HG03571 (cell line): ENCODE measurements around the gene RBKS.
"Not testable (repeated sequence)": the region's sequence is repeated elsewhere in the genome, so short reads cannot be mapped to it uniquely, and the experiment has no call there.

Source experiments
- ATAC-seq: cut with Tn5 transposase; IDR thresholded peaks from one replicate; pipeline ENCODE4 v1.9.1; 2021; ENCODE audit not compliant: unreplicated experiment

The RBKS gene

GRCh38 chr2:27907547-27907946 is 17.4 kb upstream of the RBKS start:
- no peak for ATAC-seq

DNA sequence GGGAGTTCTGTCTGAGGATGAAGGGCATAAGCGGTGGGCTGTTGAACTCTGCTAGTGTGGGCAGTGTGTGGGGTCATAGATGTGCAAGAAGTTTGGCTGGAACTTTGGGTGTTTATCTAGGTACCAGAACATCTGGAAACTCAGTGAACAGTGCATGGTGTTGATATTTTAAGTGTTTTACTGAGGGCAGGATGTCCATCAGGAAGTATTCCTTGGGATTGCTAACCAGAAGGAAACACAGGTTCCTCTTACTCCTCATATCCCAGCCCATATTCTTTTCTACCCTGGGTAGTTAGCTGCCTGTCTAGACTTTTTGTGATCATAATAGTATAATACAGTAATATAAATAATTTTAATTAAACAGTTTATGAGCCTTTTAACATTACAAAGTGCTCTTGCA is 15.9 kb upstream of the RBKS start:
- ATAC-seq: no peak

- ATAC-seq: no peak
Observed at GRCh38 chr2:27904405-27904665, 14.1 kb upstream of the RBKS start.

DNA sequence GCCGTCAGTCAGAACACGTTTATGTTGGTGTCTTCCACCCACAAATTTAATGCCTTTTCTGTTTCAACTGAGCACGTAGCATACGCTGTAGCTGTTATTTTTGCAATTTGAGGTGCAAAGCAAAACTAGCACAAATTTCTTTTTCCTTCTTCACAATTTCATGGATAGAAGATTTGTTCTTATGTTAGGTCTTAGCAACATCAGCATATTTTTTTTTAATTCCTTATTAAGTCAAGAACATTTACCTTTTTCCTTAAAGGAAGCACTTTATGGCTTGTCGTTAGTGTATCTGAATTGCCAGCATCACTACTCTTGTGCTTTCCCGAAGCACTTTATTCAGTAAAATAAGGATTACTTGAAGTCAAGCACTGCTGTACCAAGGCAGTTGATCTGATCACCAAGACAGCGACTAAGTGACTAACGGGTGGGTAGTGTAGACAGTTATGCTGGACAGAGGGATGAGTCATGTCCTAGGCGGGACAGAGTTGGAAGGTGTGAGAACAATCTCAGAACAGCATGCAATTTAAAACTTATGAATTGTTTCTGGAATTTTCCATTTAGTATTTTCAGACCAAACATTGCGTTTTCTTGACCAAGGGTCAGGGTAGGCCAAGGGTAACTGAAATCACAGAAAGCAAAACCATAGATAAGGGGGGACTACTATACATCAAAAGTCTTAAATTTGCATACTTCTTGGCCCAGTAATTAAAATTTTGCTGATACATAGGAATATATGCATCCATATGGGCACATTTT is 13.6 kb upstream of the RBKS start:
- no peak for ATAC-seq

GRCh38 chr2:27903018-27903417 is 12.8 kb upstream of the RBKS start:
- ATAC-seq: no peak

DNA sequence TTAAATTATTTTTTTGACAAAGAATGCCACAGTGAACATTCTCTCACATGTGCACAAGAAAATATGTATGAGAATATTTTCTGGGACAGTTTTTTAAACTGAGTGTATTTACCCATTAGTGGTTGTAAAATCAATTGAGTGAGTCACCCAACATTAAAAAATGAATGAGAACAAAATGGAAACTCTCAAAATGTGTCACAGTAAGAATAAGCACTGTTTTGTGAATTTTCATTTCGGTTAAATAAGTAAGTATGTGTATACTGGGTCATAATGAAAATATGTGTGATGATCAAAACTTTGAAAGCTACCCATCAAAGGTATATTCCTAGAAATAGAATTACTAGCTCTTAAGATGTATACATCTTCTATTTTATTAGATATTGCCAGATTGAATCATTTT is 11.9 kb upstream of the RBKS start:
- ATAC-seq: no peak

DNA sequence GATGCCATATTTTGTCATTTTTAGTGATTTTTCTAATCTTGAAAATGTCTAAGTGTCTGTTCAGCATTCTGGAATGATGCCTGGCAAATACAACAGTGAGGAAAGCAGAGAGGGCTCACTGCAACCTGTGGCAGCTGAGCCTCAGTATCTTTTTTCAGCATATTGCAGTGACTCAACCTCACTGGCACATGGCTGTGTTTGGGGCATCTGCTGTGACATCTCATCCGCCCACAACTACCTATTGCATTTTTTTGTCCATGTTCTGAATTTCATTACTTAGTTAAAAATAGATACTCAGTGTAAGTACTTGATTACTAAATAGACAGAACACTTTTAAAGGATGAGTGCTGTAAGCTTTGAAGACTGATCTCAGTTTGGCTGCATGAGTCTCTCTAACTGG is 11.0 kb upstream of the RBKS start:
- no peak for ATAC-seq

- ATAC-seq: no peak
Observed at GRCh38 chr2:27897717-27898116, 7.5 kb upstream of the RBKS start.

- ATAC-seq: no peak
Observed at GRCh38 chr2:27893006-27893405, 2.8 kb upstream of the RBKS start.

DNA sequence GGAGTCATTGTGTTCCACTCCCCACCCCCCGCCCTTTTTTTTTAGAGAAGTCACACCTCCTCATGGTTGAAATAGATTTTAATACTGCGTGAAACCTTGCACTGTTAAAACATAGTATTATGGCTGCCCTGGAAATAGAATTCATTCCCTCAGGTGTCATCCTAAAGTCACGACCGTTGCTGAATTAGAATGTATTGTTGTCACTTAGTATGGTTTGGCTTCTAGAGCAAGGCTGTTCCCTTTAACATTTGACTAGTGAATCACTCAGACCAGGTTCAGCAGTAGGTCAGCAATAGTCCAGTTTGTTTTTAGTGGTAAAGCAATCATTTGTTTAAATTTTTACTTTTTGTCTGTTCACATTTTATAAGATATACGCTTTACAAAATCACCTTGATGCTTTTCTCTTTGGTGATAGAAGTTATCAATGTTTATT is 1.5 kb upstream of the RBKS start:
- ATAC-seq: no peak

DNA sequence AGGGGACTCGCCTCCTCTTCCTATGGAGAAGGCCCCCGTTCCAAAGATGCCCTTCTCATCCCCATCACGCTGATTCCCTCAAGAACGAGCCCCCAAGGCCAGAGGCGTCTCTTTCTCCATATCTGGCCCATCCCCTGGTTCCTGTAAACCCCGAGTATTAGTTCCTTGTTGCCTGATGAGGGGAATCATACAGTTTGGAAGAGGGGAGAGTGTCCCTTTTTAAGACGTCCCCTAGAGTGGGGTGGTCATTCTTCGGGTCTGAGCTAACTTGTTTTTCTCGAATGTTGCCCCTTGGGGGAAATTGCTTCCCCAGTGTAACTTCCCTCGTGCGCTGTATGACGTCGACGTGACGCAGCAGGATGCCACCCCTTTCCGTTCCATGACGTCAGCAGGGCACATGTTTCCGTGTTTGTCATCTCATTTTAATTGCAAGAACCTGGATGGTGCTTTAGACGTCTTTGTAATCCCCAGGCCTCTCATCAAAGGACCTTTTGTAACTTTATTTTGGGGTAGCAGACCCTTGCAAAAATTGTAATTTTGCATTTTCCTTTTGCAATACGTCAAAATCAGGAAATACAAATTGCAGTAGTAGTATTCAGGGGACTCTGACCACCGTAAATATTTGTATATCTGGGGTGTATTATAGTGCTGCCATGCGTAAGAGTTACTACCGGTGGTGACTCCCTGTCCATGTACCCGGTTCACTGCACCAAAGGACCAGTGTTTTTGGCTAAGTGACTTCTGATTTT is 911 bp upstream of the RBKS start:
- peak; percentile 21 for ATAC-seq

GRCh38 chr2:27889774-27890145 is 427 bp downstream of the RBKS start:
- ATAC-seq: no peak

DNA sequence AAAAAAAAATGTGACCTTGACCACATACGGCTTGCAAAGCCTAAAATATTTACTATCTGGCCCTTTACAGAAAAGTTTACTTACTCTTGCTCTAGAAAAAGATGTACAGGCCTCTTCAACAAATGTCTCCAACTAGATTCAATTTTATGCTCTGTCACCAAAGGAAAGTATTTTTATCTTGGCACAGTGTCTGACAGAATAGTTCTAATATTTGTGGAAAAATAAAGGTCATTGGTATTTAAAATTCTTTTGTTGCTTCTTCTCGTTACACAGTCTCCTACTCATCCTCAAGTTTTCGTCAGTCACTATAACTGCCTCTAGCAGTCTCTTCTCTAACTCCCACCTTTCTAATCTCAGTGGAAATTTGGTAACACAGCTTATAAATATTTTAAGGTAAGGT is 1.4 kb downstream of the RBKS start:
- no peak for ATAC-seq

- no peak for ATAC-seq
Observed at GRCh38 chr2:27887830-27888229, 2.4 kb downstream of the RBKS start.

DNA sequence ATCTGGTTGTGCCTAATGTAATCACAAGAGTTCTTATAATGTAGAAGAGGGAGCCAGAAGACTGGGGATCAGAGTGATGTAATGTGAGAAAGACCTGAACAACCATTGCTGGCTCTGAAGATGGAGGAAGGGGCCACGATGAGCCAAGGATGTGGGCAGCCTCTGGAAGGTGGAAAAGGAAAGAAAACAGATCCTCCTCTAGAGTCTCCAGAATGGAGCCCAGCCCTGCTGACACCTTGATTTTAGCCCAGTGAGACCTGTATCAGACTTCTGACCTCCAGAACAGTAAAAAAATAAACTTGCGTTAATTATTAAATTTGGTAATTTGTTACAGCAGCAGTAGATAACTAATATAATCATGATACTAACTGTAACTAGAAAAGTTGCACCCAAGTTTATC is 3.1 kb downstream of the RBKS start:
- no peak for ATAC-seq

- ATAC-seq: no peak
Observed at GRCh38 chr2:27886322-27886721, 3.9 kb downstream of the RBKS start.

- no peak for ATAC-seq
Observed at GRCh38 chr2:27885661-27886060, 4.5 kb downstream of the RBKS start.

GRCh38 chr2:27885234-27885633 is 5.0 kb downstream of the RBKS start:
- no peak for ATAC-seq

GRCh38 chr2:27884601-27885000 is 5.6 kb downstream of the RBKS start:
- no peak for ATAC-seq

GRCh38 chr2:27882584-27882922 is 7.6 kb downstream of the RBKS start:
- ATAC-seq: not testable (repeated sequence)

- ATAC-seq: not testable (repeated sequence)
Observed at GRCh38 chr2:27881815-27882583, 8.2 kb downstream of the RBKS start.

GRCh38 chr2:27878825-27879224 is 11.4 kb downstream of the RBKS start:
- ATAC-seq: no peak
